HL-60/S4 treated with phorbol 12-myristate 13-acetate at 8.2 ng/mL for 4 days and 3 days (cell line): ENCODE results near the gene SMAD7.

Experiments used
- in situ Hi-C: fragments of 300-500 bp; cut with MboI; formaldehyde crosslinking; loops from 2 replicates; pipeline ENCODE4 v1.15.0; 2022; ENCODE audit warnings: low sequenced_read_pairs

The SMAD7 gene

DNA sequence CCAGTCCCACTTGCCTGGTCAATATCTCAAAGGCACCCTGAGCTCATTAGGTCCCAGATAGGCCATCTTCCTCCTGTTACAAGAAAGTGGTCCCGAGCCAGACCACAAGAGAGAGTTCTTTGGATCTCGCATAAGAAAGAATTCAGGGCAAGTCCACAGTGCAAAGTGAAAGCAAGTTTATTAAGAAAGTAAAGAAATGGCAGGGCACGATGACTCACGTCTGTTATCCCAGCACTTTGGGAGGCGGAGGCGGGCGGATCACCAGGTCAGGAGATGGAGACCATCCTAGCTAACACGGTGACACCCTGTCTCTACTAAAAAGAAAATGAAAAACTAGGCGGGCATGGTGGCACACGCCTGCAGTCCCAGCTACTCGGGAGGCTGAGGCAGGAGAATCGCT, 10.8 kb upstream of the SMAD7 start:
- in situ Hi-C loops: no loop called here

DNA sequence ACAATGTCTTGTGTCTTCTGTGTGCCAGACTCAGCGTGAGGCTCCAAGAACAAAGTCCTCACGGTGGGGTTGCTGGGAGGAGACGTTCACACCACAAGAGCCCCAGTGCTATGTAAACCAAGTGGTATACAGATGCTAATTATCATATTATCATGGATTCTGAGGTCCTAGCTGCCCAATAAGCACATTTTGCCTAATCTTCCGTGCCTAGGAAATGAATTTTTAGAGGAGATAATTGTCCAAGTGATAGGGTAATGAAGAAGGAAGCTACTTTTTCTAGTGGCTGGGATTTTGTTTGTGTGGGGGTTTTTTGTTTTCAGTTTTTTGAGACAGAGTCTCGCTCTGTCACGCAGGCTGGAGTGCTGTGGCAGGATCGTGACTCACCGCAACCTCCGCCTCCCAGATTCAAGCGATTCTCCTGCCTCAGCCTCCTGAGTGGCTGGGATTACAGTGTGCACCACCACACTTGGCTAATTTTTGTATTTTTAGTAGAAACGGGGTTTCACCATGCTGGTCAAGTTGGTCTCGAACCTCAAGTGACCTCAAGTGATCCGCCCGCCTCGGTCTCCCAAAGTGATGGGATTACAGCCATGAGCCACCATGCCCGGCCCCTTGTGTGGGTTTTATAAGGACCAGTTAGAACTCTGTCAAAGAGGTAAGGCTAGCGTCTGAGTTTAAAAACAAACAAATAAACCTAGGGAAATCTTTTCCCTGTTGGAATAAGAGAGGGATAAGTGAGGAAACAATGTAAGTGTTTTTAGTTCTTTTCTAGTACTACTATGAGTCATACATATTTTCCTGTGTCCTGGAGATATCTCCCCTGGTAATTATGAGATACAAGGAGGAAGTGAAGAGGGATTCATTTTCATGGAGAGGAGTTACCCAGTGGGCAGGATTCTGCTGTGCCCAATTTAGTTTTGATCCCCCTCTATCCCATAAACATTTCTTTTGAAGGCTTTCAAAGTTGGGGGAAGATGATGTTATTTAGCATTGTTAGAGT, 9.5 kb upstream of the SMAD7 start:
- in situ Hi-C loops: no loop called here

DNA sequence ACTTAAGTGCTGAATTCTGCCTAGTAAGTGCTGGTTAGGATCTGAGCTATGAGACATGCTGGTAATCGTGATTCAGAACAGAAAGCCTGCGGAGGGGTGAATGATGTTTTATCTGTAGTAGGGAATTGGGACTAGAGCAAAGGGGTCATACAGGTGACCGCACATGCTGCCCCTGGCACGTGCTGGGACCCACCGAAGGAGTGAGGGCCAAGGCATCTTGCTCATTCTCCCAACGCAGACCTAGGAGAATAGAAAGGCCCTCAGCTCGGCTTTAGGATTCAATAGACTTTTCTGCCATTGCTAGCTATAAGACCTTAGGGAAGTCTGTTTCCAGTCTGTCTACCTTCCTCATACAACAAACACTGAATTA, 8.8 kb upstream of the SMAD7 start:
- in situ Hi-C loops: no loop called here

DNA sequence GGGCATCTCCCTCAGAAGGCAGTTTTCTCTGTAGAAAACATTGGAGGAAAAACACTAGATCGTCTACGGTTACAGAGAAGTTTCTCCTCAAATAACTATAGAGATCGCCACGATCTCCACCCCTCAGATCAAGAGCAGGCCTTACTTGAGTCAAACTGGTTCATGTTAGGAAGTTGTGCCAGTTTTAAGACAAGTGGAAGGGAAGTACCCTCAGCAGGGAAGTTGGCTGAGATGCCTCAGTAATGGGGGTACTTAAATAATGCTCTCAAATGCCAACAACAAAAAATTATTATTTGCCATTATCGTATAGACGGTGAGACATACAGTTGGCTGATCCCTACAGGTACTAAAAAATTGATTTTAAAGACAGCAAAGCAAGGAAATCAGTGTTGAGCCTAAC, 8.2 kb upstream of the SMAD7 start:
- in situ Hi-C loops: no loop called here

DNA sequence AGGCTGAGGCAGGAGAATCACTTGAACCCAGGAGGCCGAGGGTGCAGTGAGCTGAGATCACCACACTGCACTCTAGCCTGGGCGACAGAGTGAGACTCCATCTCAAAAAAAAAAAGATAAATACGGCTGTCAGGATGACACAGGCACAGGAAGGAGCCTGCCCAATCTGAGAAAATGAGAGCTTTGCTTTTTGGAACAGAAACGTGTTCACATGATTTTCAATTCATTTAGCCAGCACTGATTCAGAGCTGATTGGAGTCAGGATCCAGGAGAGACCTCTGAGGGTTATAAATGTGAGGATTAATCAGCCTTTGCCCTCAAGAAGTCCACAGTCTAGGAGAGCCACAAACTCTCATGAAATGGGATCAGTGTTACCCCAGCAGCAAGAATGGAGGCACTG, 6.9 kb upstream of the SMAD7 start:
- in situ Hi-C loops: no loop called here

DNA sequence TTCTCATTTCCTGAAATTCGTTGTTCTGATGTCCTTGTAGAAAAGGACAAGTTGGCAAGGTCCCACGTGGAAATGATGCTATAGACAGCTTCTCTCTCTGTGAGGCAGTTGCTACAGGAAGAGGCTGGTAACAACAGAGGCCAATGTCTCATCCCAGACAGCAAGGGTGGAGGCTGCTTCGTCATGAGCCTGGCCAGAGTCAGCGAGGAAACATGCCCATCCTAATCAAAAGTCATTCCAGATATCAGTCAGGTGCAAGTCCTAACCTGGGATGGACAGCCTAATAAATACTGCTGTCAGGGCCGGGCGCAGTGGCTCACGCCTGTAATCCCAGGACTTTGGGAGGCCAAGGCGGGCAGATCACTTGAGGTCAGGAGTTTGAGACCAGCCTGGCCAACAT, 6.4 kb upstream of the SMAD7 start:
- in situ Hi-C loops: no loop called here

DNA sequence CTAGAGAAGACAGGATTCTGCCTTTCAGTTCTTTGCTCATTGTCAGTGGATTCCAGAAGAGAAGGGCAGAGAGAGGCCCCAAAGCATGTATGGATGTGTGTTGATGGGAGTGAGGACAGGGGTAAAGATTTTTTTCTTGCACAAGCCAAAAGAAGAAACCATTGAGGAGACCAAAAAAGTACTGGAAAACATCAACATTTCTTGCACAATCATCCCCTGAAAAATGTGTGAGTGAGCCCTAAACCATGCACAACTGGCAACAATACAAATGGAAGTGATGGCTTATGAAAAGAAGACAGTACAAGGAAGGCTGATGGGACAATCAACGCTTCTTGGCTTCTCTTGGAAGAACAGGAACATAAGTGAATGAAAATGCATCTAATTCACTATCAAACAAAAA, 5.6 kb upstream of the SMAD7 start:
- in situ Hi-C loops: no loop called here

DNA sequence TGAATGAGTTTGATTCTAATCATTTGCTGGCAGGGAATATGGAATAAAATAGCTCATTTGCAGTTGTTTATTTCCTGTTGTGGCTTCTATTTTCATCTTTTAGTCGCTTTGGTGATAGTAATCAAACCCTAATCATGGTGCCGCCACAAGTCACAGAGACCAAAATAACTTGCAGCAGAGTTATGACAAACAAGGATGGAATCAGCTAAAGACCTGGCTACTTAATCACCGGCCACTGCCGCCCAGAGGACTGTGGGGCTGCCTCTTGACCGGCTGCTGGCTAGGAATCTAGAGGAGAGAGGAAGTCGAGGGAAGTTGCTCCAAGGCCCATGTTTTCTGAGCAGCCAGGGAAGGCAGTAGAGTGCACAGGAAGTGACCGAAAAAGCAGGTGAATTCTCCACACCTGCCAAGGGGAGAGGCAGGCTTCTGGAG, 5.1 kb upstream of the SMAD7 start:
- in situ Hi-C loops: no loop called here

DNA sequence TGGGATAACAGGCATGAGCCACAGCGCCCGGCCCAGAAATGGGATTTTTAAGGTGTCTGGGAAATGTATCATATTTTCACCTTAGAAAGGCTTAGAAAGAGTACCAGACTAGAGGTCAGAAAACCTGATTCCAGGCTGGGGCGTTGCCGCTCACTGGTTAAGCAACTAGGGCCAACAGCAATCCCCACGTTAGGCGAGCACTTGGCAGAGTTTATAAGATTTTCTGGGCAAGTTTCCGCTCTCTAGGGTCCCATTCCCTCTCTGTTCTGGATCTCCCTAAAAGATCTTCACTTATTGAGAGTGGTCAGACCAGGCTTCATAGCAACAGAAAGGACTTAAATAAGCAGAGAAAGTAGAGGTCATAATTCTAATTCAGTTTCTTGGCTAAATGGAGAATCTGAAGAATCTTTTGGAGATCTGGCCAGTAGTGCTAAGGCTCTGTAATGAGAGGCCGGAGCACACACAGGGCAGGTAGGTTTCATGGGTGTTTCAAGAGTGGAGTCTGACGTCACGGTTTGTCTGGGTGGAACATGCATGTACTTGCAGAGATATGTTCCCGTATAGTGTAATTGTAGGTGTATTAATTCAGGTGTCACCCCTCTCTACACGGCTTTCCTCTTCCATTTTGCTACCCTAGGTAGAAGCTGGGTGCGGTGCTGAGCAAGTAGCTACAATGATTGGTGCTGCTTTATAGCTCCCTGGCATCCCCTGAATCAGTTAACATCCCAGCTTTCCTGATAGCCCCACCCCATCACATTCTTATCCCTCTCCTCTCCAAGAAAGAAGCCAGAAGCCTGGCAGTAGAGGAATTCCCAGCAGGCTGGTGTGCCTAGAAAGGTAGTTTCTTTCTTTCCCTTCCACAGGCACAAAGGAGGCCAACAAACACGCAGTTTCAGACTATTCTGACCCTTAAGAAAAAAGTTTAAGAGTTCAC, 4.4 kb upstream of the SMAD7 start:
- in situ Hi-C loops: no loop called here

DNA sequence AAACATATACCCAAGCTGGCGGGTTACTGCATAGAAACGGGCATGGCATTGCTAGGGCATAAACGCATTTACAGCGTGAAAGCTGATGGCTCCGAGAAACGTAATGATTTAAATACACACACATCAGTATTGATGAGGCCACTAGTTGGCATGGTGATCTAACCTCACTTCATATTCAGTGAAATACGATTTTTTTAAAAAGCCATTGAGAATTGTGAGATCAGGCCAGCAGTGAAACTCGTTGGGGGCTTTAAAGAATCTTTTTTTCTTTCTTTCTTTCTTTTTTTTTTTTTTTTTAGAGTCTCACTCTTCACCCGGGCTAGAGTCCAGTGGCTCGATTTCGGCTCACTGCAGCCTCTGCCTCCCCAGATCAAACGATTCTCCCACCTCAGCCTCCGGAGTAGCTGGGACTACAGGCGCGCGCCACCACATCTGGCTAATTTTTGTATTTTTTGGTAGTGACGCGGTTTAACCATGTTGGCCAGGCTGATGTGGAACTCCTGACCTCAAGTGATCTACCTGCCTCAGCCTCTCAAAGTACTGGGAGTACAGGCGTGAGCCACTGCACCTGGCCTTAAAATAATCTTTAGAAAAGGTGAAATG, 2.4 kb upstream of the SMAD7 start:
- in situ Hi-C loops: no loop called here

DNA sequence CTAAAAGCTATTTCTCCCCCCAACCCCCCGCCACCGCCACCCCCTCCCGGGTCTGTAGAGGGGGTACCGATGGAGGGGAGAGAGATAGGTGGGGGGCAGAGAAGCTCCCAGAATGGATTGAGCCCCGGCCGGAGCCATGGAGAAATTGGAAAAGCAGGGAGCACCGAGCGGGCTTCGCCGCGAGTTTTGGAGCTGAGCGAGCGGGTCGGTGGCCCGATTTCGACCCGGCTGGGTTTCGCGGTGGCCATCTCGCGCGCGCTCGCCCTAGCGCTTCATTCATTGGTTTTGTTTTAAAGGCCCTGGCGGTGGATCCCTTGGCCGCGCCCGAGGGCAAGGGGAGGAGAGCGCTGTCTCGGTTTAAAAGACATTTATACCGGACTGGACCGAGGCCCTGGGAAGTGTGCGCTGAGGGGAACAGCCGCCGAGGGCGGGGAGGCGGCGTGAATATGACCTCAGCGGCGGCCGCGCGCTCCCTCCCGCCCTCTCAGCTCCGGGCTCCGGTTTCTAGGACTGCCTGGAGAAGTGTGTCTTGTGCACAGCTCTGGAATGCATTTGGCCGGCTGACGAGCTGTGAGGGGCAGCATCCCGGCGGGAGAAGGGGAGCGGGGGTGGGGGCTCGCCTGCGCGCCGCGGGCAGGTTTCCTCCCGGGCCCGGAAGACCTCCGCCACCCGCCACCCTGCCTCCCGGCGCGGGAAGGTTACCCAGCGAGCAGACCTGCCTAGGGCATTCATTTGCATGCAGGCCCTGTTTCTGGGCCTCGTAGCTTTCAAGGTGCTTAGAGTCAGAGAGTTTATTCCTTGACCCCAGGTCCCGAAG, 1.7 kb upstream of the SMAD7 start:
- in situ Hi-C loops: no loop called here

DNA sequence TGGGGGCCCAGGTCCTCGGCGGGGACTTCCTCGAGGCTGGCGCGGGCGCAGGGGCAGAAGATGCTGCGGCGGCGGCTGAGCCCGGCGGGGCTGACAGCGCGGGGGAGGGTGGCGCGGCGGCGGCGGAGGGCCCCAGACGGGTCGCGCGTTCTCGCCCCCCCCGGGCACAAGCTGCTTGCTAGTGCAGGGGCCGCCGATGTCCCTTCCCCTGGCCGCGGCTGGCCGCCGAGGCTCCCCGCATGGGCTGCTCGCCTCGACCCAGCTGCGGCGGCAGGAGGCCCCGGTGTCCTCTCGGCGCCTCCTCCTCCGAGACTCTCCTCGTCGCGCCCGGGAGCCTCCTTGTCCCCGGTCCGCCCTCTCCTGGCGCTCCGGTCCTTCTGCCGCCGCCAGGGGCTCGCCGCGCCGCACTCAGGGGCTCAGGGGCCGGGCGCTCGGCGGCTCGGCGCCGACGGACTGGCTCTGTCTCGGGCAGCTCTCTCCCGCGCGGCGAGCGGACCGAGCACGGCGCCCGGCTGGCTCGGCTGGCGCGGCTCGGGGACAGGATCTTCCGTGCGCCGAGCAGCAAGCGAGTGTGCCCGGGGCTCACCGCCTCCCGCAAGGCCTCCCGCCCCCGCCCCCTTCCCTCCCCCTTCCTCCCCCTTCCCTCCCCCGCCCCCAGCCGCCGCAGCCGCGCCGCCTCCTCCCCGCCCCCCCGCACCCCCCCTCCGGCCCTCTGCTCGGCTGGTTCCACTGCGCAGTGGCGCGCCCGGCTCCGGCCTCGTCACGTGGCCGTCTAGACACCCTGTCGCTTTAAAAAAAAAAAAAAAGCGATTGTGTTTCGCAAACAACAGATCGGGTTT, 902 bp upstream of the SMAD7 start:
- in situ Hi-C loops: no loop called here

DNA sequence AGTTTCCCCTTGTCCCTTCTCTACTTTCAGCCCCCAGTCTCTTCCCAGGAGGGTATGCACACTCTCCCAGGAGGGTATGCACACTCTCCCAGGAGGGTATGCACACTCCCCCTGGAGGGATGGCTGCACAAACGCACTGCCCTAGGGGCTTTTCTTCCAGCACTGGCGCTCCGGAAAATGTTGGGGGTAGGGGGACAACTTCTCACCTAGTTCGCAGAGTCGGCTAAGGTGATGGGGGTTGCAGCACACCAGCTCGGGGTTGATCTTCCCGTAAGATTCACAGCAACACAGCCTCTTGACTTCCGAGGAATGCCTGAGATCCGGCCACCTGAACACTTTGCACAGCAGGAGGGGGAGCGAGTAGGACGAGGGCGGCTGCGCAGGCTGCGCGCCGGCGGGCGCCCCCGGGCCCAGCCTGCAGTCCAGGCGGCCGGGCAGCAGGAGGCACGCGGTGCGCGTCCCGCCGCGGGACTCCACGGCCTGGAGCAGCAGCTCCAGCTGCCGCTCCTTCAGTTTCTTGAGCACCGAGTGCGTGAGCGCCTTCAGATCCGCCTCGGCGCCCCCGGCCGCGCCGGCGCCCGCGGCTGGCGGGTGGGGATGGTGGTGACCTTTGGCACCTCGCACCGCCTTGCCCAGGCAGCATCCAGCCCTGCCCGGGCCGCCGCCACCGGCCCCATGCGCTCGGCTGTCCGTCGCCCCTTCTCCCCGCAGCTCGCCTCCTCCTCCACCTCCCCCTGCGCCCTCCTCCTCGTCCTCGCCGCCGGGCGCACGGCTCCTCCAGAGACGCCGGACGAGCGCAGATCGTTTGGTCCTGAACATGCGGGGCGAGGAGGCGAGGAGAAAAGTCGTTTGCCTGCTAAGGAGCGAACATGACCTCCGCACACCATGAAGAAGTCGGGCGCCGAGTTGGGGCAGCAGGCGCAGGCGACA, 894 bp downstream of the SMAD7 start:
- in situ Hi-C loops: no loop called here

DNA sequence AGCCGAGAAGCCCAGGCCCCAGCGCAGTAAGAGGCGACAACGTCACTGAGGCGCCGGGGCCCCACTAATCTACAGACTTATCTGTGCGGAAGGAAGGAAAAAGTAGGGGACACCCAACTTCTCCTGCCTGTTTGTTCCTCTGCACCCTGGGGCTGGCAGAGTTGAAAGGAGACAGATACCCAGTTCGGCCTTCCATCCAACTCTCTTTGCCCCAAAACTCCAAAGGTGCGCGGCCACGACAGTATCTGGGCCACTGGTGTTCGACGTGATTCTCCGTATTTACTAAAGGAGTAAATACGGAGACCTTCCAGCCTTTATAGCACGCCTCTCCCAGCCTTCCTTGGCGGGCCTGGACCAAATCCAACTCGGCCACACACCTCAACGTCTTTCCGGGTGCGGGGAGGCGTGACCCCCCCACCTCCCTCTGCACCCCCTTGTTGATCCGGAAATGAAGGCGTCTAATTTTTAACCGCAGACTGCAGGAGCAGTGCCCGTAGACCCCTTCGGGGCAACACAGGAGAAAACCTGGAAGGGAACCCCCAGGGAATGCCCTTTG, 1.6 kb downstream of the SMAD7 start:
- in situ Hi-C loops: no loop called here

DNA sequence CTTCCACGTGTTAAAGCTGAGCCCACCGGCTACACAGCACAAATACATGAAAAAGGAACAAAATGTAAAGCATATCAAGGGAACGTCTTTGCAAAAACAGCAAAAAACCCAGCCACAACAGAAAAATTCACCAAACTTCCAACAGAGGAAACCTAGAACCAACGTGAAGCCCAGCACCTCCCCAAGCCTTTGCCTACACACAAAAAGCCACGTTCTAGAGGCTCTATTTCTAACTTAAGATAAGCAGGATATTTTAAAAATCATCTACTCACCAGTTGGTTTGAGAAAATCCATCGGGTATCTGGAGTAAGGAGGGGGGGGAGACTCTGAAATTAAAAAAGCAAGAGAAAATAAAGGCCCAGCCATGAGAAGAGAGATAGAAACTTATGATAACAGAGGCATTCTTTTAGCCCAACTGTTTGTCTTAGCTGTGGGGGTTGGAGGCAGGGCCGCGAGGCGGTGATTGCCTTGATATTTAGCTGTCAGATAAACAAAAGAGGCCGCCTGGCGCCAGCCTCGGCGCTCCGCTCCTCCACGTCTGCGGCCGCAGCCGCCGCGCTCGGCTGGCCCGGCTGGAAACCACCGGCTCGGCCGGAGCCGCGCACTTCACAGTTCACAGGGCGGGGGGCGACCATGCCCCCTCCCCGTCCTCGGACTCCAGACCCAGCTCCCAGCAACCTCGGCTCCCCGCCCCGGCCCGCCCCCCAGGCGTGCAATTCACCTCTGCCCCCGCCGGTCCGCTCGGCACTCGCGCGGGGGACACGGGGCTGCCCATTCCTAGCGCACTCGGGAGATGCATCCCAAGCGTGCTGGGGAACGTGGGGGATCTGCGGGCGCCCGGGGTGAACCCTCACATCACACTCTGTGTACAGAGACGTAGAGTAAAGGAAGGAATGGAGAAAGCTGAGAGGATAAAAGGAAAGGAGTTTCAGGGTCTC, 2.4 kb downstream of the SMAD7 start:
- in situ Hi-C loops: no loop called here

DNA sequence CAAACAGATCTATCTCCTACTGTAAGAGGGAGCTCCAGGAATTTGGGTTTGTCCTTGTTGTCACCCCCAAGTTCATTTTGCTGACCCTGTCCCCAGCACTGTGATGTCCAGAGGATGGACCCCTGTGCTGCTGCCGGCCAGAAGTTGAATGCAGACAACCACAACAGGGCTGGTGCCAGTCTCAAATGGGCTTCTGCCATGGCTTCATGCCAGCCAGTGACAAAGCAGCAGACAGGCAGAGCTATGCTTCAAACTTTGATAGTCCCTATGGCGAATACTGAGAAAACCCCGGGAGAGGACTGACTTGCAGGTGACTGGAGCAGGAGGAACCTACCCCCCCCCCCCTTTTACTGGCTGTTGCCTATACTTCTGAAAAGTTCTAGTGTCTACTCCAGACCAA, 3.2 kb downstream of the SMAD7 start:
- in situ Hi-C loops: no loop called here

DNA sequence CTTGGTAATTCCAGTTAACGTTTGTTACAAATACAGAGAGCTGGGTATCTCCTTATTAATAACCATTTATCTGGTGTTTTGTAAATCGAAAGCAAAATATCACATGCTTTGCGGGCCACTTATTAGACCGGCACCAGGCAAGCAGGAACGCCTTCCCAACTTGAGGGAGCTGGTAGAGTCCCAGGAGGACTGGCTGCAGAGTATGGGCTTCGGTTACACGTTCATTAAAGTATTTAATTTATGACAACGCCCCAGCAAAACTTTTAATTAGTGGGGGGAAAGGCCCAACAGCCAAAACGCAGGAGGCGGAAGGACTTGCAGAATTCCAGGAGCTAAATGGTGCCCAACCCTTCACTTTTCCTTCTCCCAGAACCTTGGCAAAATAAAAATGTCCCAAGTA, 3.7 kb downstream of the SMAD7 start:
- in situ Hi-C loops: no loop called here
